OCI-M2 (cell line): ENCODE results near the gene ACTL8.

Source experiments
- DNase-seq: peaks from one replicate; lab custom pipeline; 2025; ENCODE audit not compliant: unreplicated experiment; lab: John Stamatoyannopoulos, UW

Gene ACTL8, protein sequence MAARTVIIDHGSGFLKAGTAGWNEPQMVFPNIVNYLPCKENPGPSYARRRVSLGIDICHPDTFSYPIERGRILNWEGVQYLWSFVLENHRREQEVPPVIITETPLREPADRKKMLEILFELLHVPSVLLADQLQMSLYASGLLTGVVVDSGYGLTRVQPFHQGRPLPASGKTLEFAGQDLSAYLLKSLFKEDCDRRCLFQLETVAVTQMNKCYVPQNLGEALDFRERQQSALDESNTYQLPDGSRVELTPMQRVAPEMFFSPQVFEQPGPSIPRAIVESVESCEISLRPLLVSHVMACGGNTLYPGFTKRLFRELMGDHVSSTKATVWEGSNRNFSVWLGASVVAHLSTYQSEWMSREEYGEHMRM

DNA sequence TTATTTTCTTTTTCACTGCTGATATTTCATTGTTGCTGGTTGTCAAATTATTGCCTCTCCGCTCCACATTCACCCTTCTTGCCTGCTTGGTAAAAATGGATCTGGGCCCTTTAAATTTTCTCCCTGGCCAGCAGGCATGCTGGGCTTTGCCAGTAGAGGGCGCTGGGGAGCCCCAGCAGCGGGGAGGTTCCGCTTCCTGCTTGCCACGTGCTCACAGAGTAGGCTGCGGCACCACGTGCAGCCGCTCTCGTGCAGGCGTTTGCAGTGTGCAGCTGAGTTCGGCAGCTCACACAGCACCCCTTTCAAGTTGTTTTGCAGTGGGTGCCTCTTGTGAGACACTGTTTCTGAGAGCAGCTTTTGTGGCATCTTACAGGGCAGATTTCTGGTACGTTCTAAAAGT, at the start of gene ACTL8:
ACTL8 (plus strand) TSS at position 214 of the 400 bp plus-strand sequence. CDS start 67,676 bp downstream, outside the sequence.
- no peak for DNase-seq

DNA sequence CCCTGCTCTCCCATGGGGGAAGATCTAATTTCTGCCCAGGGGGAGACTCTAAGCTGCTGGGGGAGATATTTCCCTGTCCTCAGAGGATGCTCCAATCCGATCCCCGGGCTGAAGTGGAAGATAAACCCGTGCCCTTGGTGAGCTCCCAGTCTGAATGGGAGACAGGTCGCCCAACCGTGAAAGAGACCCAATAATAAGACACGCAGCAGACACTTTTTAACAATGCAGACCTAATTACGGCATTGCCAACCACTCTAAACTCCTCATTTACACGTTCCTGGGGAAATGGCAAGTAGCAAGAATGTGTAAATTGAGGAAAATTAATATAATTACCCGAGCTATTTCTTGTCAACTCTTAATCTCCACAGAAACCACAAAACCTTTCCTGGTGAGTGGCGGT, 48.7 kb upstream of the ACTL8 start:
- DNase-seq, result no peak

DNA sequence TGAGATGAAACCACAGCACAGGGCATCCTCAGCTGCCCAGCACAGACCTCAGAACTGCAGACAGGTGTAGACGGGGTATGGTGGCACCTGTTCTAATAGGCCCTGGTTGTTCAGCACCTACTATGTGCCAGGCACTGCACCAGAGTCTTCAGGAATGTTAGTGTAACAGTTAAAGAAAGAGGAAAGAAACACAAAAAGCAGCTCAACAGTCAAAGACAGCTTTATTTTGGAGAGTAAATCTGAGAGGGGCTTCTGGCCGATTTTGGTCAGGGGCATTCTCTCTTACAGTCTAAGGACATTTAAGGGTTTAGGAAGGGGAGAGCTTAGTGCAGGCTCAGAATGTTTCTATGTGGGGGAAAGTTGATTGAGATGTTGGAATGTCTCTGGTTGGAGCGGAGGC, 45.2 kb upstream of the ACTL8 start:
- no peak for DNase-seq

DNA sequence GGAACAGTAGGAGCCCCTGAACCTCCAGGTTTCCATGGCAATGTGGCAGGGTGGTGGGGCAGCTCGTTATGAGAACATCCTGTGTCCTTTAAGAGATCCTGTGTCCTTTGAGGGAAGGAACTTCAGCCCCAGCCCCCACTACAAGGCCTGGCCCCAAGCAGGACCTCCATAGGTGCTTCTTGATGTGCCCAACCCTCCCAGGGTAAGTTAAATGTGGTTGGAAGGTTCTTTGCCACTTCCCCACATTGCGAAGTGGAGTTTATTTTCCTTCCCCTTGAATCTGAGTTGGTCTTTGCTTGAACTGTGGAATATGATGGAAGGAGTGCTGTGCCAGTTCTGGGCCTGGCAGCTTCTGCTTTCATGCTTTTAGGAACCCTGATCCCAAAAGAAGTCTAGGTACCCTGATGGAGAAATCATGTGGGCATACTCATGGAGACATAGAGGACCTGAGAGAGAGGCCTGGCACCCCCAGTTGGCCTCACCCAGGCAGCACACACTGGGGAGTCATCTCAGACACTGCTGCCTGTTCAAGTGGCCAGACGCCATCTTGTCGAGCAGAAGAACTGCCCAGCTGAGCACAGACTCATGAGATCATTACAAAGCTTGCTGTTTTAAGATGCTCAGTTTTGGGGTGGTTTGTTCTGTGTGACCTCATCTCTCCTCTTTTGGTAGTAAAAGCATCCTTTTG, 44.1 kb upstream of the ACTL8 start:
- no peak for DNase-seq

DNA sequence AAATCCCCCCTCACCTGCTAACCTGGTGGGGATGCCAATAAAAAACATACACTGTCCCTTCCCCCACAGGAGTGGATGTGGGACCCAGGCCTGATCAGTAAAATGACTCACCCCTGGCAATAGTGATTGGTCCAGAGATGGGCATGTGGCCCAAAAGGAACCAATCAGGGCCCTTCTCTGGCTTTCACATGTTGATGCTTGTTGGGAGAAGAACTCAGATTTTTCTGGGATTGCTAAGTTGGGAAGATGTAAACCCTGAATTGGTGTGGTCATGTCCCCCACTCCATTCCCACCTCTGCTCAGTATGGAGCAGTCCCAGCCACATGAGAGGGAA, 43.6 kb upstream of the ACTL8 start:
- DNase-seq, result no peak

DNA sequence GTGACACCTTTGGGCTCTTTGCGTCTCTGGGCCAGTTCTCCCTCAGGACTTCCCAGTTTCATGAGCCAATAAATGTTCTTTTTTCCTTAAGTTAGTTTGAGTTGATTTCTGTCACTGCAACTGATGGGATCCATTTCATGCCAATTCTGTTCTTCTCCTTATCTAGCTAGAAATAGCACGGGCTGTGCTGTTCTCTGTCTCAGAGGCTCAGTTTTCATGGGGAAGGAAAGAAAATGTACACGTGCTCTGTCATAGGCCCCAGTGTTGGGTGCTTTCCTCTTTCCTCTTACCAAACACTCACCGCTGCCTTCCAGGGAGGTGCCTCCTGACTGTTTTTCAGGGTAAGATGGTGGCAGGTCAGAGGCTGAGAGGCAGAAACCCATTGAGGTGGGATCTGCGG, 43.2 kb upstream of the ACTL8 start:
- no peak for DNase-seq

DNA sequence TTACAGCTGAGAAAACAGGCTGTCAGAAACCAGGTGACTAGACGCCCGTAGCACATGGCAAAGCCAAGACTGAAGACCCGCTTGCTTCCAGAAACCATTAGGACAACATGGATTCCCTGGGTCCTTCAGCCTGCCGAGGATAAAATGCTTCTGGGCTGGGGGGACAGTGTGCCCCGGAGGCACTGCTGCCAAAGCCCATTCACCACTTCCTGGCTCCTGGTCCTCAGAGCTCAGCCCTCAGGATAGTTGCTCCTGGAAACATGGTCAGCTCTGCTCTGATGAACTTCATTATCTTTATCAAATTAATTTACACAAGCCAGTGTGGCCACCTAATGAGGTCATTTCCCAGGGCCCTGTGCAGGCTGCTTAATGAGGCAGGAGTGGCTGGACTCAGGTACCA, 41.1 kb upstream of the ACTL8 start:
- no peak for DNase-seq

DNA sequence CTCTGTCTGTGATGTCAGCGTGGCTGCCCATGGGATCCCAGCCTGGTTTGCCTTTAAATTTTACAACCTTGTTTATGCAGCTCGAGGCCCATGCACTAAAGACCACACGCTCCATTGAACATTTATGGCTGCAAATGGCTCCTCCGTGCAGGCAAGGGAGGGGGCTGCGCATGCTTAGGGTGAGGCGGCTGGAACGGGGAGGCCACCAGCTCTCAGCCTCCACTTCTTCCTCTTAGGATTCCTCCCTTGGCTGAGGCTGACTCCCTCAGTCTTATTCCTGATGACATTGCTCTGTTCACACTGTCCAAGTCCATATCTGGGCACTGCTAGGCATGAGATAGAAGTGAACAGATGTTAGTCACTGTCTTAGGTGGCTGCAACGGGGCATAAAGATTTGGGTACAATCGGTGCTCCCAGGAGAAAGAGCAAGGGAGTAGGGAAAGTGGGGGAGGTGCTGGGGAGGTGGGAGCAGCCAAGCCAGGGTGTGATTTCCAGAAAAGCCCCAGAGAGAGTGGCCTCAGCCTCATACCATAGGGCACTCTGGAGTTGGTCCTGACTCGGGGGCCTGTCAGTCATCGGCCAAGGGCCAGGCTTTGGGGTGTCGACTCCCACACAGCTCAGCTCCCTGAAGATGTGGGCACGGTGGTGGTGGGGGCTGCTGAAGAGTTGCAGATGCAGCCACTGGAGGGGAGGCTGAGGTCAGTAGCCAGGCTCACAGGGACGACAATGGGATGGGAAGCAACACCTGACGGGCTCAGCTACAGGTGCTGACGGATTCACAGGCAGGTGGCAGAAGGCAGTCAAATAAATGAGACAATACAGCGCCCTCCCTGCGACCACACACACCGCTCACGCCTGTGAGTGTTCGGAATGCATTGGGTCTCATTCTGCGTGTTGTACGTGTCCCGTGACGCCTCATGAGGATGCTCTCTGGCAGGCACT, 37.3 kb upstream of the ACTL8 start:
- DNase-seq, result no peak

DNA sequence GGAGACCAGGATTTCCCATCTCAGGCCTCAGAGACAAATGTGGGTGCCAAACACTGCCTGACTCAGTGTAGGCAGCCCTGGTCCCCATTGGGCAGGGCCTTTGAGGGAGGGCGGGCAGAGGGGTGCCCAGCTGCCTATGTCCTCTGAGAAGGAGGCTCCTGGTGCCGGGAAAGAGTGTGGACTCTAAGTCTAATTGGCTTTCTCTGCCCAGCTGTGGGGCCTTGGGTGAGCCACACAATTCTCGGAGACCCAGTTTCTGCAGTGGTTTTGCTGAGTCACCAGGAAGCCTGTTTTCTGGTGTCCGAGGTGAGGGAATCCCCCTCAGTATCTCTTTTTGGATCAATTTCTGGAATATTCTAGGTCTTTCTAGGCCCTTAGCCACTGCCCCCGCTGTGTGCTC, 35.3 kb upstream of the ACTL8 start:
- DNase-seq, result no peak

DNA sequence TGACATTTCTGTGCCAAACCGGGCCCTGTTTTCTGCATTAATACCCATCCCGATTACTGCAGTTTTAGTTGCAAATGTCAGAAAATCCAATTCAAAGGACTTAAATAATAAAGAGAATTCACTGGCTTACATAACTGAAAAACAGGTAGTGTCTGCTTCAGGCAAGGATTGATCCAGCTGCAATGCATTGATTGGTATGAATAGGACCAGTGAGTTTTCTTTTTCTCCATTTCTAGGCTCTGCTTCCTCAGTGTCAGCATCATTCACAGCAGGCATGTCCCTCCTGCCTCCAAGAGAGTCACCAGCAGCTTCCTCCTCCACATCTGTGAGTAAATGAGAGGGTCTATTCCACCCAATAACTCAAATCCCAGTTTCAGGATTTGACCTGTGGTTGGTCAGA, 33.7 kb upstream of the ACTL8 start:
- DNase-seq, result no peak

DNA sequence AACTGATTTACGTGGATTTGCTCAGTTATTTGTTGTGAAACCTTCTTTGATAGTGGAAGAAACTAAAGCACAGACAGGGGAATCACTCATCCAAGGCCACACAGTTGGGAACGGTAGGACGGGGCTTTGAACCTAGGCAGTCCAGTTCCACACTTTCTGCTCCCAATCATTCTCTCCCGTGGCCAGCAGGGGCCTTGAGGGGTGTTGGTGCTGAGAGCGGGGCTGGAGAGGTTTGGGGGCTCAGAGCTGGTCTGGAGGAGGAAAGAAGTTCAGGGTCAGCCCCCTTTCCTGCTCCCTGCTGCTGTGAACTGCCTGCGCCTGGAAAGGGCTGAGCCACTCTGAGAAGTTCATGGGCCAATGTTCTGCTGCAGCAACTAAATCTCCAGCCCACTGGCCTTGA, 31.4 kb upstream of the ACTL8 start:
- DNase-seq, result no peak

DNA sequence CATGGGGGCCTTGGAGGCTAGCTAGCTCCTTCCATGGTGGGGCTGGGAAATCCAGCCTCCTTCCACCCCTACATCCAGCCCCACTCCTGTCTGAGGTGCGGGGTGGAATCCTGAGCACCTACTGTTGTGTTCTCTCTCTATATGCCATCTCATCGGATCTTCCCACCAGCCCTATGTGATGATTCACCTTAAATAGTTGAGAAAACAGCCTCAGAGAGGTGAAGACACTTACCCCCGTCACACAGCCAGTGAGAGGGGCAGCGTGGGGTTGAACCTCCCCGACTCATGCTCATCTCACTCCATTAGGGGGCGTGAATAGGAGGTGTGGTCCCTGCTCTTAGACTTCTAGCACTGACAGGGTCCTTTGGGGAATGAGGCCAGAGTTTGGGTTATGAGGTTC, 31.0 kb upstream of the ACTL8 start:
- no peak for DNase-seq

DNA sequence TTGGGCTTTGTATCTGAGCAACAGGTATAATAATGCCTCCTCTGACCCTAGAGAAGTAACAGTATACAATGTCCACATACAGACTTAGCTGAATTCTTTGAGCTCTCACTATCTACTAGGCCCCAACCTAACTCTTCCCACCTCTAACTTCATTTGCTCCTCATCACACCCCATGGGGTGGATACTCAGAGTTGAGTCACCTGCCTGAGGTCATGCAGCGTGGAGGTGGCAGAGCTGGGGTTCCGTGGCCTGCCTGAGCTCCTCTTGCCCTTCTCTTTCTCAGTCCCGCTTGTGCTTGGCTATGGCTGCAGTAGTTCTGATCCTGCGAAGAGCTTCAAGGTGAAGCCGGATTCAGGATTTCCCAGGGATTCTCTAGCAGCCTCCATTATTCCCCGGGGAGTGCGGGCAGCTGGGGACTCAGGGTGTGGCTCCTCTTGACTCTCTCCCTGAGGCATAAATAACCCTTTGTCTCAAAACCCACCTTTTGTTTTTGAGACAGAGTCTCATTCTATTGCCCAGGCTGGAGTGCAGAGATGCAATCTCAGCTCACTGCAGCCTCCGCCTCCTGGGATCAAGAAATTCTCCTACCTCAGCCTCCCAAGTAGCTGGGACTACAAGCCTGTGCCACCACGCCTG, 29.9 kb upstream of the ACTL8 start:
- DNase-seq, result no peak

DNA sequence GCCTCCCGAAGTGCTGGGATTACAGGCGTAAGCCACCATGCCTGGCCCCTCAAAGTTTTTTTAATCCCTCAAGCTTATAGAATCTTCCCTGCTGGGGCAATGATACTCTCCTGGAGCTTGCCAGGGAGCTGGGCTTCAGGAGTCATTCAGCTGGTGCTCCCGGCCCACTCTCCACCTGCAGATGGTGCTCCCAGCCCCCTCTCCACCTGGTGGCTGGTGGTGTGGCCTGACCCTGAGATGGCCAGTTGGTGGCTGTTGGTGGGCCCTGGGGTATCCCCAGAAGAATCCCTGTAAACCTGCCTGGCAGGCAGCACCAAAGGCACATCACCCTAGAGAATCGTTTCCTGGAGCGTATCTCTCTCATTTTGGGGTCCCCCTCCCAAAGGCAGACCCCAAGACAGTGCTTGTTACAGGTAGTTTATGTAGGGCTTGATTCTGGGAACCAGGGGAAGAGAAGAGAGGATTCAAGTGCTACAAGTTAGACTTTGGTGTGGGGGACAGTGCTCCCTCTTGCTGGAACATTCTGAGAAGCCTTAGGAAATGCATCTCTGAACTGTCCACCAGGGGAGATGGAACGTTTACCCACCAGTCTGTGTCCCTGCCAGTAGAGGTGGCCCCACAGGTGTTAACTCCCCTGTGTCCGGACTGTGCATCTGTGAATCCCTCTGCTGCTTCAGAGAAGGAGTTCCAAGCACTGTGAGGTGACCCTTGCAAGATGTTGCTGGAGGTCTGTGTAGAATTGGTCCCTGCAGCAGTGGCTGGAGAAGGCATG, 29.1 kb upstream of the ACTL8 start:
- DNase-seq, result no peak

DNA sequence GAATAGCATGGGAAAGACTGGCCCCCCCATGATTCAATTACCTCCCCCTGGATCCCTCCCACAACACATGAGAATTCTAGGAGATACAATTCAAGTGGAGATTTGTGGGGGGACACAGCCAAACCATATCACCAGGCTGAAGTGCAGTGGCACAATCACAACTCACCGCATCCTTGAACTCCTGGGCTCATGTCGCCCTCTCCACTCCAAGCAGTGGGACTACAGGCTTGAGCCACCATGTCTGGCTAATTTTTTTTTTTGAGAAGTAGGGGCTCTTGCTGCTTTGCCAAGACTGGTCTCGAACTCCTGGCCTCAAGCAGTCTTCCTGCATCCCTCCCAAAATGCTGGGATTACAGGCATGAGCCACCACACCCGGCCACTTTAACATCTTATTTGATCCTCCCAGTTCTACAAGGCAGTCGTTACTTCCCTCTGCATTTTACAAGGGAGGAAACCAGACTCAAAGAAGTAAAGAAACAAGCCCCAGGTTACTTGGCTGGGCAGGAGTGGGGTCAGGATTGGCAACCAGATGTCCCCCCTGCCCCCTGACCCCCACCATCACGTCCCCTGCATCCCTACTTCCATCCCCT, 26.9 kb upstream of the ACTL8 start:
- DNase-seq, result no peak

DNA sequence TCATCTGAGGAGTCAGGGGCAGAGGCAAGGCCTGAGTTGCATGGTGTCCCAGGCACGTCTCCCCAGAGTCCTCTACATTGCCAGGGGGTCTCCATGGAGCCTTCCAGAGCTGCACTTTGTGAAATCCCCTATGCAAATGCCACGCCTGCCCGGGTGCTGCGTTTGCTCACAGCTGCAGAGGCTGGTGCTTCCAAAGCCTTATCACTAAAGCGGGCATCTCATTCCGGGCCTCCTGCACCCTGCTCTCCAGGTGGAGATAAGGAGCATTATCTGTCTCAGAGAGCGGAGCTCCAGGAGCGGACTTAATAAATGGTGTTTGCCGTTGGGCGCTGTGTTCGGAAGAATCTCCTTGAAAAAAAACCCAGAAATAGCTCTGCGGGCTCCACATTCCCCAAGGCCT, 25.9 kb upstream of the ACTL8 start:
- no peak for DNase-seq

DNA sequence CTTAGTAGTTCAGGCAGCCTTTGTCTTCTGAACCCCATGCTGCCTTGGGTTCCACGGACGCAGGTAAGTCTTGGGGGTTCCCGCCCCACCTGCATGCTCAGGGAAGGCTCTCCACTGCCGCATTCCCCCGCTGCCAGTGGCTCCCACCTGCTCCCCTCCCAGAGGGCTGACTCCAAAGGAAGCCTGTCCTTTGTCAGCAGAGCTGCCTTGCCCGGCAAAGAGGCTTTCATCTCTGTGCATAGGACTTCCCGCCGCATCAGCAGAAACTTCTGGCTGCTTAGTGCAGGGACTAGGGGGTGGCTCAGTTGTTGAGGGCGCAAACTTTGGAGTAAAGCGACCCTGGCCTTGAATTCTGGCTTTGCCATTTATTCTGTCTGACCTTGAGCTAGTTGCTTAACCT, 25.2 kb upstream of the ACTL8 start:
- DNase-seq, result no peak

DNA sequence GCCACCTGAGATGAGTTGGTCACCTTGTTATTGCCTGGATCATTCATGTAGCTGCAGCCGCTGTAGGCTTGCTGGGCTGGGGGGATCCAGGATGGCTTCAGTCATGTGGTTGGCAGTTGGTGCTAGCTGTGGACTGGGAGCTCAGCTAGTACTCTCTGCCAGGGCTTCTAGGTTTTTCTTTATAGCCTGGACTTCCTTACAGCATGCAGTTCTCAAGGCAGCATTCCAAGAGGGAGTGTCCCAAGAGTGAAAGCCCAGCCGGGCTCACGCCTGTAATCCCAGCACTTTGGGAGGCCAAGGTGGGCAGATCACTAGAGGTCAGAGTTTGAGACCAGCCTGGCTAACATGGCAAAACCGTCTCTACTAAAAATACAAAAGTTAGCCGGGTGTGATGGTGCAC, 23.7 kb upstream of the ACTL8 start:
- DNase-seq, result no peak

DNA sequence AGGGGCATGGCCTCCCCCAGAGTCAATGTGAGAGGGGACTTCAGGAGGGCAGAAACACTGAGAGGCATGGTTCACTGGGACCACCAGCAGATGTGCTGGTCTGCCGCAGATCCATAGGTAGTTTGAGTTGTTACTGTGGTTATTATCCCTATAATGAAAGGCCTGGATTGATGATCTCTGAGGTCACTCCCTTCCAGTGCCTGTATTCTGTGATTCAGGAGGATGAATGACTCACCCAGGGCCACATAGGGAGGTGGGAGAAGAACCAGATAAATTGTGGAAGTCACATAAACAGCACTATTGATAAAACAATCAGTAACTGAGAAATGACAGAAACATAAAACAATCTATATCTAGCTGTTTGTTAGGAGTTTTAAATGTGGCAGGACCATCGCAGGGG, 22.7 kb upstream of the ACTL8 start:
- no peak for DNase-seq

DNA sequence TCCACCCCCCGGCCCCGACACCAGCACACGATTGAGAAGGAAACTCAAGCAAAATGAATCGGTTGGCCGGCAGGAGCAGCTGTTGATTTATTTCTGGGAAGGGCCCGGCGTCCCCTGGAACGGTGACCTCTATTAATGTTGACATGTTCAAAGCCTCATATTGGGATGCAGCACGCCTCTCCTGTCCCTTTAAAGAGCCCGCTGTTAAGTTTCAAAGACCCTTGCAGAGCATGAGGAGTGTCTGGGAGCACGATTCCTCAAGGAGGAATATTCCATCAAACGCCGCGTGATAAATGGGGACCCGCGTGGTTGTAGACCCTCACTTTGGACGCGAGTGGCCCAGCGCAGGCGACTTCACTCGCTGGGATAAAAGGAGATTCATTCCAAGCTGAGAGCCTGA, 21.5 kb upstream of the ACTL8 start:
- no peak for DNase-seq
